ENCODE measurements around the gene MBOAT2. TPM values are rescaled to one million over a fixed set of nuclear protein-coding genes. Genes with fewer than 3 reads are reported as not detected.

The MBOAT2 gene
- total RNA-seq, 4 donors from 2014 or later, result 12.5 to 33.0 (median 20.7) TPM

DNA sequence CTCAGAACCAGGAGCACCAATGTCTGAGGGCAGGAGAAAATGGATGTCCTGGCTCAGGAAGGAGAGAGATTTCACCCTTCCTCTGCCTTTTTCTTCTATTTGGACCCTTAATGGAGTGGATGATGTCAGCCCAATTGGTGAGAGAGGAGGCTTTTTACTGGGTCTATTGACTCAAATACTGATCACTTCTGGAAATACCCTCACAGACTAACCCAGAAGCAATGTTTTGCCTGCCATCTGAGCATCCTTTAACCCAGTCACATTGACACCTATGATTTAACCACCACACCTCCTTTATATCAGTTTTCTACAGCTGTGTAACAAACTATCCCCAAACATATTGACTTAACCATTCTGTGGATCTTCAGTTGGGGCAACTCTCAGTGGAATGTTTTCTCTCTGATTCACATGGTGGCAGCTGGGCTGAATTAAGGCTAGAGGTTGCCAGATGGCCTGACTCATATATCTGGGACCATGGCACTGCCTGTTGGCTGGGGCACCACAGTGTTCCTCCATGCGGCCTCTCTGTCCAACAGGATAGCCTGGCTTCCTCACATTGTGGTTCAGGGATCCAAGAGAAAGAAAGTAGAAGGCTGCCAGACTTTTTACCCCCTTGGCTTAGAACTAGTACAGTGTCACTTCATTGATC is 18.2 kb upstream of the MBOAT2 start:
- Histone ChIP-seq H3K36me3 (no peaks in the 10 kb centered on the region), H3K4me1 (no peaks in the 10 kb centered on the region), H3K9me3 (no peaks in the 10 kb centered on the region), H3K27ac (no peak overlapping the region), H3K4me3 (no peak overlapping the region), H3K27me3 (no peaks in the 10 kb centered on the region)
- DNase-seq, result no peak
- TF ChIP-seq, protein P1, sequence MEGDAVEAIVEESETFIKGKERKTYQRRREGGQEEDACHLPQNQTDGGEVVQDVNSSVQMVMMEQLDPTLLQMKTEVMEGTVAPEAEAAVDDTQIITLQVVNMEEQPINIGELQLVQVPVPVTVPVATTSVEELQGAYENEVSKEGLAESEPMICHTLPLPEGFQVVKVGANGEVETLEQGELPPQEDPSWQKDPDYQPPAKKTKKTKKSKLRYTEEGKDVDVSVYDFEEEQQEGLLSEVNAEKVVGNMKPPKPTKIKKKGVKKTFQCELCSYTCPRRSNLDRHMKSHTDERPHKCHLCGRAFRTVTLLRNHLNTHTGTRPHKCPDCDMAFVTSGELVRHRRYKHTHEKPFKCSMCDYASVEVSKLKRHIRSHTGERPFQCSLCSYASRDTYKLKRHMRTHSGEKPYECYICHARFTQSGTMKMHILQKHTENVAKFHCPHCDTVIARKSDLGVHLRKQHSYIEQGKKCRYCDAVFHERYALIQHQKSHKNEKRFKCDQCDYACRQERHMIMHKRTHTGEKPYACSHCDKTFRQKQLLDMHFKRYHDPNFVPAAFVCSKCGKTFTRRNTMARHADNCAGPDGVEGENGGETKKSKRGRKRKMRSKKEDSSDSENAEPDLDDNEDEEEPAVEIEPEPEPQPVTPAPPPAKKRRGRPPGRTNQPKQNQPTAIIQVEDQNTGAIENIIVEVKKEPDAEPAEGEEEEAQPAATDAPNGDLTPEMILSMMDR (IDR thresholded peaks at IDR 0.05), result no peak
- TF ChIP-seq POLR2A (IDR thresholded peaks at IDR 0.05), result no peak

DNA sequence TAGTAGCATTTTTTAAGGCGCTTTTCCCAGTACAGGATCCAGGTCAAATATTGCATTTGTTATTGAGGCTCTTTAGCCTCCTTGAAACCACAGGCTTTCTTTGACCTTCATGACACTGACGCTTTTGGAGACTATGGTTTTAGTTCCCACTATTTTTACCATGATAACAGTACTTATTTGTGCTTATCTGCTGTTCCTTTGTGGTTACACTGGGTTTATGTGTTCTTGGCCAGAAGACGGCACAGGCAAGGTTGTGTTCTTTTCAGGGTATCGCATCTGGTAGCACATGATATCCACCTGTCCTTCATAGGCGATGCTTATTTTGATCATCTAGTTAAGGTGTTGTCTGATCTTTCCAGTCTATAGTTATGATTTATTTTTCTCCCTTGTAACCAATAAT is 16.8 kb upstream of the MBOAT2 start:
- Histone ChIP-seq H3K4me1 (no peaks in the 10 kb centered on the region), H3K27ac (no peak overlapping the region), H3K27me3 (no peaks in the 10 kb centered on the region), H3K9me3 (no peaks in the 10 kb centered on the region), H3K36me3 (no peaks in the 10 kb centered on the region), H3K4me3 (no peak overlapping the region)
- no peak for DNase-seq
- no peak for TF ChIP-seq POLR2A (IDR thresholded peaks at IDR 0.05)
- TF ChIP-seq, protein P1 (IDR thresholded peaks at IDR 0.05), result no peak

DNA sequence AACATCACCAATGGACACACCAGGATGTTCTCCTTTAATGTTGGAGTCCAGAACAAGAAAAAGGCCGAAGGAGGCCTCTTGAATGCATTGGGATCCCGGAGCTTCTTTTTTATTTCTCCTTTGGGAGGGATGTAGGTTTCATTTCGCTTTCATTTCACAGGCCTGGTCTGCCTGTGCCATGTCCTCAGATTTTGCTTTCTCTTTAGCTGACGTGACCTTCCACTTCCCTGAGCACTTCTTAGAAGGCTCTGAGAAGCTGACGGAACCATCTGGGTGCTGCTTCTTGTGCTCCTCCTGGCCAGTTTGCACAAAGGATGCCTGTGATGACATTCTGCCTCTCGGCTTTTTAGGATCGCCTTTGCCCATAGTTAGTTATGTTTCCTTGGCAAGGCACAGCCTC is 15.1 kb upstream of the MBOAT2 start:
- no peak for TF ChIP-seq POLR2A (IDR thresholded peaks at IDR 0.05)
- TF ChIP-seq, protein P1 (IDR thresholded peaks at IDR 0.05), result no peak
- H3K27me3 ChIP-seq, result no peaks in the 10 kb centered on the region
- no peak overlapping the region for H3K4me3 ChIP-seq
- H3K36me3 ChIP-seq, result no peaks in the 10 kb centered on the region
- H3K4me1 ChIP-seq, result no peaks in the 10 kb centered on the region
- no peaks in the 10 kb centered on the region for H3K9me3 ChIP-seq
- no peak overlapping the region for H3K27ac ChIP-seq
- no peak for DNase-seq

DNA sequence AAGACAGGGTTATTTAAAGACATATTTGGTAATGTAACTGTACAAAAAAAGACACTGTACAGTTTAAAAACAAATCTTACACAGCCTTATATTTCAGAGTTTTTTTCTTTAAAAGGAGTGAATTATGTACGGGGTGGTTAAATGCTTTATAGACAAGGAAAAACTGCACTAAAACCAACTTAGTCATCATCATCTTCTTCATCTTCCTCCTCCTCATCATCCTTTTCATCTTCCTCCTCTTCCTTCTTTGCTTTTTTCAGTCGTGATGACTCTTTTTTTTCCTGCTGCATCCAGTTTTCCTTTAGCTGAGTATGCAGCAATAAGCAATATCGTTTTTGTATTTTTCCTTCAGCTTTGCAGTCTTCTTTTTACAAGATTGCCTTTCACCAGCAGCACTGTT is 14.6 kb upstream of the MBOAT2 start:
- no peak for DNase-seq
- H3K4me1 ChIP-seq, result no peaks in the 10 kb centered on the region
- no peak overlapping the region for H3K27ac ChIP-seq
- TF ChIP-seq, protein P1 (IDR thresholded peaks at IDR 0.05), result no peak
- H3K4me3 ChIP-seq, result no peak overlapping the region
- H3K36me3 ChIP-seq, result no peaks in the 10 kb centered on the region
- H3K27me3 ChIP-seq, result no peaks in the 10 kb centered on the region
- H3K9me3 ChIP-seq, result no peaks in the 10 kb centered on the region

- no peaks in the 10 kb centered on the region for H3K4me1 ChIP-seq
- H3K27ac ChIP-seq, result no peak overlapping the region
- no peaks in the 10 kb centered on the region for H3K27me3 ChIP-seq
- H3K9me3 ChIP-seq, result no peaks in the 10 kb centered on the region
- DNase-seq, result no peak
- TF ChIP-seq POLR2A (IDR thresholded peaks at IDR 0.05), result no peak
- TF ChIP-seq, protein P1 (IDR thresholded peaks at IDR 0.05), result no peak
- no peak overlapping the region for H3K4me3 ChIP-seq
- no peaks in the 10 kb centered on the region for H3K36me3 ChIP-seq
These were observed 13.9 kb upstream of the MBOAT2 start for GRCh38 chr2:9017411-9017810.

DNA sequence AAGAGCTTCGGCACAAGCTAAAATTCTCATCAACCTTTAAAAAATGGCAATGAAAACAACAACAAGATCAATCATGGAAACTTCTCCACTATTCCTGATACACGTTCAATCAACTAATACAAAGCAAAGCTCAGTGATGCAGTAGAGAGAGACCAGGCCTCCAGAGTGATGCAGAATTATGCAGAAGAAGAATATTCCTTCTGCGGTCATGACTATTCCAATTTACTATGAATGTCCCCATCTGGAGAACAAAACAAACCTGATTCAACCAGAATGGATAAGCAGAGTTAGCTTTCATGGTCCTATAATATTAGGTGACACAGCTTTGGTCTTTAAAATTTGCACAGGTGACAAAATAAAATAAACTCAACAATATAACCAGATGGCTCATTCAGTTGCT is 12.5 kb upstream of the MBOAT2 start:
- H3K4me3 ChIP-seq, result no peak overlapping the region
- DNase-seq, result no peak
- no peak for TF ChIP-seq POLR2A (IDR thresholded peaks at IDR 0.05)
- TF ChIP-seq, protein P1 (IDR thresholded peaks at IDR 0.05), result no peak
- no peaks in the 10 kb centered on the region for H3K27me3 ChIP-seq
- no peak overlapping the region for H3K27ac ChIP-seq
- H3K36me3 ChIP-seq, result no peaks in the 10 kb centered on the region
- no peaks in the 10 kb centered on the region for H3K4me1 ChIP-seq
- H3K9me3 ChIP-seq, result no peaks in the 10 kb centered on the region
